Neural cell (in vitro differentiated cells): ENCODE results near the gene AK5. TPM values are rescaled to one million over a fixed set of nuclear protein-coding genes. Genes with fewer than 3 reads are reported as not detected.

ENCODE experiments used
- H2AFZ ChIP-seq: fragments of 200-600, 300-800 bp; sonication (generic), shearing (Covaris generic); 2 replicates; pipeline ENCODE4 v1.6.0; 2014; ENCODE audit warnings: low read depth, mild to moderate bottlenecking, antibody characterized with exemption, low read length, moderate library complexity
- H3F3A ChIP-seq: fragments of 200-600 bp; shearing (Covaris generic); 2 replicates; pipeline ENCODE4 v1.6.1; 2016; ENCODE audit warnings: mild to moderate bottlenecking, moderate library complexity, mixed read lengths, antibody characterized with exemption, low read length; ENCODE audit not compliant: insufficient read depth, poor library complexity, severe bottlenecking
- H3K27ac ChIP-seq: fragments of 200-600, 300-800 bp; sonication (generic), shearing (Covaris generic); 2 replicates; pipeline ENCODE4 v1.5.1; 2014; ENCODE audit warnings: mild to moderate bottlenecking, low read length, moderate library complexity
- H3K27me3 ChIP-seq: fragments of 300-800, 200-600 bp; sonication (generic), shearing (Covaris generic); 2 replicates; pipeline ENCODE4 v1.6.0; 2014; ENCODE audit warnings: mild to moderate bottlenecking, low read depth, low read length, moderate library complexity; ENCODE audit not compliant: insufficient read depth
- H3K36me3 ChIP-seq: fragments of 300-800, 200-600 bp; sonication (generic), shearing (Covaris generic); 2 replicates; pipeline ENCODE4 v1.5.1; 2014; ENCODE audit warnings: mild to moderate bottlenecking, antibody characterized with exemption, low read length, moderate library complexity; ENCODE audit not compliant: insufficient read depth
- H3K4me2 ChIP-seq: fragments of 300-800, 200-600 bp; sonication (generic), shearing (Covaris generic); 2 replicates; pipeline ENCODE4 v1.6.0; 2014; ENCODE audit warnings: mild to moderate bottlenecking, low read length
- H3K4me3 ChIP-seq: fragments of 300-800, 200-600 bp; sonication (generic), shearing (Covaris generic); 2 replicates; pipeline ENCODE4 v1.5.1; 2014; ENCODE audit warnings: mild to moderate bottlenecking, low read length, moderate library complexity
- H3K79me2 ChIP-seq: fragments of 200-600 bp; shearing (Covaris generic); replicated peaks from 2 replicates; pipeline ENCODE4 v1.6.0; 2014; ENCODE audit warnings: mild to moderate bottlenecking, low read length, moderate library complexity; ENCODE audit not compliant: insufficient read depth
- H3K9ac ChIP-seq: fragments of 300-800, 200-600 bp; sonication (generic), shearing (Covaris generic); 2 replicates; pipeline ENCODE4 v1.6.1; 2016; ENCODE audit warnings: mild to moderate bottlenecking, low read length, mixed read lengths
- H3K9me2 ChIP-seq: fragments of 200-600 bp; shearing (Covaris generic); 2 replicates; pipeline ENCODE4 v1.6.1; 2016; ENCODE audit warnings: mild to moderate bottlenecking, low read length, mixed read lengths; ENCODE audit not compliant: insufficient read depth
- H3K9me3 ChIP-seq: fragments of 200-600, 300-800 bp; sonication (generic), shearing (Covaris generic); 2 replicates; pipeline ENCODE4 v1.6.1; 2016; ENCODE audit warnings: mild to moderate bottlenecking, mixed run types, low read length, moderate library complexity, mixed read lengths
- H4K20me1 ChIP-seq: fragments of 200-600 bp; shearing (Covaris generic); 2 replicates; pipeline ENCODE4 v1.6.1; 2016; ENCODE audit warnings: mild to moderate bottlenecking, mixed run types; ENCODE audit not compliant: insufficient read depth
- EP300 ChIP-seq: fragments of 450-650 bp; conservative IDR thresholded peaks from 2 replicates; pipeline ENCODE4 v1.6.1; 2014; ENCODE audit warnings: antibody characterized with exemption, mild to moderate bottlenecking, moderate library complexity; ENCODE audit not compliant: poor library complexity, severe bottlenecking
- EZH2 ChIP-seq: fragments of 200-600, 300-800 bp; shearing (Covaris generic), sonication (generic); IDR thresholded peaks from 2 replicates; pipeline ENCODE4 v1.6.1; 2014; ENCODE audit warnings: antibody characterized with exemption, low read length, borderline replicate concordance, mild to moderate bottlenecking; ENCODE audit not compliant: insufficient read depth, poor library complexity, severe bottlenecking
- MXI1 ChIP-seq: fragments of 450-650 bp; conservative IDR thresholded peaks from 2 replicates; pipeline ENCODE4 v1.6.1; 2014; ENCODE audit warnings: antibody characterized with exemption, mild to moderate bottlenecking; ENCODE audit not compliant: poor library complexity, severe bottlenecking
- POLR2AphosphoS5 ChIP-seq: IDR thresholded peaks from 2 replicates; pipeline ENCODE4 v1.6.1; 2012
- RAD21 ChIP-seq: fragments of 450-650 bp; conservative IDR thresholded peaks from 2 replicates; pipeline ENCODE4 v1.6.1; 2014; ENCODE audit warnings: antibody characterized with exemption, mild to moderate bottlenecking, moderate library complexity
- SMC3 ChIP-seq: fragments of 450-650 bp; conservative IDR thresholded peaks from 2 replicates; pipeline ENCODE4 v1.6.1; 2014; ENCODE audit warnings: antibody characterized with exemption, mild to moderate bottlenecking, moderate library complexity; ENCODE audit not compliant: poor library complexity
- TAF1 ChIP-seq: IDR thresholded peaks from 2 replicates; pipeline ENCODE4 v1.6.1; 2012; ENCODE audit warnings: low read depth
- polyA plus RNA-seq: library from polyadenylated mRNA; depleted of rRNA; stranded (reverse); fragments of >200 nt; gene quantifications from 2 replicates; pipeline ENCODE4 v1.2.3, GENCODE V29; 2014
- TF ChIP-seq, protein P1 (sequence below): fragments of 450-650 bp; IDR thresholded peaks from 2 replicates; pipeline ENCODE4 v1.5.1; 2014; ENCODE audit warnings: antibody characterized with exemption, mild to moderate bottlenecking, moderate library complexity; ENCODE audit not compliant: poor library complexity, severe bottlenecking
- TF ChIP-seq, protein P2 (sequence below): IDR thresholded peaks from 2 replicates; pipeline ENCODE4 v1.6.1; 2012; ENCODE audit warnings: borderline replicate concordance

Gene AK5
- polyA plus RNA-seq, 1 donor from 2014 or later: 7.1 TPM

DNA sequence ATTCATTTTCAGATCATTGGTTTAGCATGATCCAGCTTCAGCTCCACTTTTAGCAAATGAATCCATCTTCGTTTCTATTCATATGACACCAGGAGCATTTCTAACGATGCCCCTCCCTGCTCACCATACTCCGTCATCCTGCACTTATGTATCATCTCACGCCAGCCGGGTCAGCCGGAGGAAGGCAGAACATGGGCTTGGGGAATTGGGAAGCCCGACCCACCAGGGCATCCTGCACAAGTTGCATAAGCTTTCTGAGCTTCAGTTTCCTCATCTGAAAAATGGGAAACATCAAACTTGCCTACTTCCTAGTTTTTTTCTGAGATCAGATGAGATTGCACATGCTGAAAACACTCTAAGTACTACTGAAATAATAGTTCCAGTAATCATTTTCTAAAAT lies 194.7 kb downstream of the AK5 start:
- no peaks in the 10 kb centered on the region for H3F3A ChIP-seq

DNA sequence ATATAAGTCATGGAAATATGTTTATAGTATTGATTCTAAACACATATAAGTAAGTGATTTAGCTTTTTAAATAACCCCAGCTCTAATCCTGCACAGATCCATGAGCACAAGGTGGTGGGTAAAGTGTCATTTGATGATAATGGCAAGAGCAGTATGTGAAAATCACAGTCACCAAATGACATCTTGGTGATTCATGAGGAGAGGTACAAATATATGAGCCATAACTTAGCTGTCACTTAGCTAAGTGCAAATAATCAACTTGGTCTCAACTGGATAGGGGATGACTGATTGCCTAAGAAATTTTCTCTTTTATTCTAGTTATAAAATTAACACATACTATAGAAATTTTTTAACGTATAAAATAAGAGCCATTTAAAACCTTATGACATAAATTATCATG lies 202.5 kb downstream of the AK5 start:
- peak; percentile 75 for TF ChIP-seq EP300
- TF ChIP-seq, protein P1, sequence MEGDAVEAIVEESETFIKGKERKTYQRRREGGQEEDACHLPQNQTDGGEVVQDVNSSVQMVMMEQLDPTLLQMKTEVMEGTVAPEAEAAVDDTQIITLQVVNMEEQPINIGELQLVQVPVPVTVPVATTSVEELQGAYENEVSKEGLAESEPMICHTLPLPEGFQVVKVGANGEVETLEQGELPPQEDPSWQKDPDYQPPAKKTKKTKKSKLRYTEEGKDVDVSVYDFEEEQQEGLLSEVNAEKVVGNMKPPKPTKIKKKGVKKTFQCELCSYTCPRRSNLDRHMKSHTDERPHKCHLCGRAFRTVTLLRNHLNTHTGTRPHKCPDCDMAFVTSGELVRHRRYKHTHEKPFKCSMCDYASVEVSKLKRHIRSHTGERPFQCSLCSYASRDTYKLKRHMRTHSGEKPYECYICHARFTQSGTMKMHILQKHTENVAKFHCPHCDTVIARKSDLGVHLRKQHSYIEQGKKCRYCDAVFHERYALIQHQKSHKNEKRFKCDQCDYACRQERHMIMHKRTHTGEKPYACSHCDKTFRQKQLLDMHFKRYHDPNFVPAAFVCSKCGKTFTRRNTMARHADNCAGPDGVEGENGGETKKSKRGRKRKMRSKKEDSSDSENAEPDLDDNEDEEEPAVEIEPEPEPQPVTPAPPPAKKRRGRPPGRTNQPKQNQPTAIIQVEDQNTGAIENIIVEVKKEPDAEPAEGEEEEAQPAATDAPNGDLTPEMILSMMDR: no peak
- TF ChIP-seq RAD21: no peak
- peak; percentile 39 for TF ChIP-seq POLR2AphosphoS5
- H3K79me2 ChIP-seq: no peaks in the 10 kb centered on the region
- no peak overlapping the region for H3K27ac ChIP-seq
- H3K36me3 ChIP-seq: no peaks in the 10 kb centered on the region
- H3F3A ChIP-seq: no peaks in the 10 kb centered on the region
- H3K9ac ChIP-seq: no peak overlapping the region
- no peaks in the 10 kb centered on the region for H4K20me1 ChIP-seq
- no peaks in the 10 kb centered on the region for H3K9me3 ChIP-seq
- H3K9me2 ChIP-seq: no peaks in the 10 kb centered on the region
- H3K4me2 ChIP-seq: no peak overlapping the region
- H3K4me3 ChIP-seq: no peak overlapping the region
- H2AFZ ChIP-seq: no peak overlapping the region
- H3K27me3 ChIP-seq: no peaks in the 10 kb centered on the region

More for the DNA sequence above, 194.7 kb downstream of the AK5 start:
- no peaks in the 10 kb centered on the region for H4K20me1 ChIP-seq
- no peak overlapping the region for H2AFZ ChIP-seq
- H3K9me3 ChIP-seq: no peaks in the 10 kb centered on the region
- H3K36me3 ChIP-seq: no peaks in the 10 kb centered on the region
- no peak overlapping the region for H3K27ac ChIP-seq
- no peaks in the 10 kb centered on the region for H3K9me2 ChIP-seq
- no peak overlapping the region for H3K4me2 ChIP-seq
- H3K4me3 ChIP-seq: no peak overlapping the region
- H3K27me3 ChIP-seq: no peaks in the 10 kb centered on the region
- H3K79me2 ChIP-seq: no peaks in the 10 kb centered on the region
- TF ChIP-seq RAD21: no peak
- no peak for TF ChIP-seq EZH2
- TF ChIP-seq, protein P1: no peak
- TF ChIP-seq, protein P2, sequence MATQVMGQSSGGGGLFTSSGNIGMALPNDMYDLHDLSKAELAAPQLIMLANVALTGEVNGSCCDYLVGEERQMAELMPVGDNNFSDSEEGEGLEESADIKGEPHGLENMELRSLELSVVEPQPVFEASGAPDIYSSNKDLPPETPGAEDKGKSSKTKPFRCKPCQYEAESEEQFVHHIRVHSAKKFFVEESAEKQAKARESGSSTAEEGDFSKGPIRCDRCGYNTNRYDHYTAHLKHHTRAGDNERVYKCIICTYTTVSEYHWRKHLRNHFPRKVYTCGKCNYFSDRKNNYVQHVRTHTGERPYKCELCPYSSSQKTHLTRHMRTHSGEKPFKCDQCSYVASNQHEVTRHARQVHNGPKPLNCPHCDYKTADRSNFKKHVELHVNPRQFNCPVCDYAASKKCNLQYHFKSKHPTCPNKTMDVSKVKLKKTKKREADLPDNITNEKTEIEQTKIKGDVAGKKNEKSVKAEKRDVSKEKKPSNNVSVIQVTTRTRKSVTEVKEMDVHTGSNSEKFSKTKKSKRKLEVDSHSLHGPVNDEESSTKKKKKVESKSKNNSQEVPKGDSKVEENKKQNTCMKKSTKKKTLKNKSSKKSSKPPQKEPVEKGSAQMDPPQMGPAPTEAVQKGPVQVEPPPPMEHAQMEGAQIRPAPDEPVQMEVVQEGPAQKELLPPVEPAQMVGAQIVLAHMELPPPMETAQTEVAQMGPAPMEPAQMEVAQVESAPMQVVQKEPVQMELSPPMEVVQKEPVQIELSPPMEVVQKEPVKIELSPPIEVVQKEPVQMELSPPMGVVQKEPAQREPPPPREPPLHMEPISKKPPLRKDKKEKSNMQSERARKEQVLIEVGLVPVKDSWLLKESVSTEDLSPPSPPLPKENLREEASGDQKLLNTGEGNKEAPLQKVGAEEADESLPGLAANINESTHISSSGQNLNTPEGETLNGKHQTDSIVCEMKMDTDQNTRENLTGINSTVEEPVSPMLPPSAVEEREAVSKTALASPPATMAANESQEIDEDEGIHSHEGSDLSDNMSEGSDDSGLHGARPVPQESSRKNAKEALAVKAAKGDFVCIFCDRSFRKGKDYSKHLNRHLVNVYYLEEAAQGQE: no peak
- TF ChIP-seq MXI1: no peak
- no peak for TF ChIP-seq SMC3
- no peak for TF ChIP-seq POLR2AphosphoS5
- no peak for TF ChIP-seq EP300
- TF ChIP-seq TAF1: no peak
- H3K9ac ChIP-seq: no peak overlapping the region
